Measurements from ENCODE around the gene RAB5B.

The RAB5B gene

GRCh38 chr12:56021889-56022497, 48.1 kb downstream of the RAB5B start:
- Histone ChIP-seq H3K27ac (ENCODE audit: low read depth, low read length) (no peak overlapping the region), H3K9me3 (ENCODE audit: insufficient read depth, low read depth, low read length) (no peaks in the 10 kb centered on the region), H3K4me1 (ENCODE audit: insufficient read depth, low read length) (peaks cover 26% of the 10 kb centered on the region), H3K27me3 (ENCODE audit: insufficient read depth, low read length) (no peaks in the 10 kb centered on the region), H3K9ac (ENCODE audit: low read depth, low read length) (peak overlapping the region; percentile 79; the same call in 1 of the 2 replicates), H3K4me3 (ENCODE audit: low read length) (peak overlapping the region; percentile 61), H3K36me3 (ENCODE audit: insufficient read depth, low read length) (peaks cover 26% of the 10 kb centered on the region)
- 71% methylated on average over 2 of the region's 2 CpGs for WGBS

DNA sequence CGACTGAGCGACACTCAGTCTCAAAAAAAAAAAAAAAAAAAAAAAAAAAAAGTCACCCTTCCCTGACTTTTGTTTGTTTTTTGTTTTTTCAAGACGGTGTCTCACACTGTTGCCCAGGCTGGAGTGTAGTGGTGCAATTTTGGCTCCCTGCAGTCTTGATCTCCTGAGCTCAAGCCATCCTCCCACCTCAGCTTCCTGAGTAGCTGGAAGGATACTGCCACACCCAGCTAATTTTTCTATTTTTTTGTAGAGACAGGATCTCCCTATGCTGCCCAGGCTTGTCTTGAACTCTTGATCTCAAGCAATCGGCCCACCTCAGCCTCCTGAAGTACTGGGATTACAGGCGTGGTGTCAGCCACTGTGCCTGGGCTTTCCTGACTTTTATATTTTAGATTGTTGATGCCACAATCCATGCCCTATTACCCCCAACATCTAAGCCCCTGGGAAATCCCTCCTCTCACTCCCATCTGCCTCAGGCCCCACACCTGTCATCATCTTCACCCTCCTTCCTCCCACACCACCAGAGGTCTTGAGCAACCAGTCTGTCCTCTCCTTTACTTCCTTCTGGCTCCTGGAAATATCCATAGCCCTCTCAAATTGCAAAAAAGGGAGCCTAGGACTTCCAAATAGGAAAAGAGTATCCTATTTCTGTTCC, 54.8 kb downstream of the RAB5B start:
- Histone ChIP-seq H3K4me3 (ENCODE audit: low read length) (no peak overlapping the region), H3K36me3 (ENCODE audit: insufficient read depth, low read length) (peaks cover 76% of the 10 kb centered on the region), H3K27me3 (ENCODE audit: insufficient read depth, low read length) (no peaks in the 10 kb centered on the region), H3K4me1 (ENCODE audit: insufficient read depth, low read length) (no peaks in the 10 kb centered on the region), H3K9ac (ENCODE audit: low read depth, low read length) (no peak overlapping the region), H3K9me3 (ENCODE audit: insufficient read depth, low read depth, low read length) (no peaks in the 10 kb centered on the region), H3K27ac (ENCODE audit: low read depth, low read length) (no peak overlapping the region)
- WGBS, result 76% methylated on average over 5 of the region's 5 CpGs

- H3K27ac ChIP-seq (ENCODE audit: low read depth, low read length), result no peak overlapping the region
These were observed 55.3 kb downstream of the RAB5B start for GRCh38 chr12:56029166-56029519.

DNA sequence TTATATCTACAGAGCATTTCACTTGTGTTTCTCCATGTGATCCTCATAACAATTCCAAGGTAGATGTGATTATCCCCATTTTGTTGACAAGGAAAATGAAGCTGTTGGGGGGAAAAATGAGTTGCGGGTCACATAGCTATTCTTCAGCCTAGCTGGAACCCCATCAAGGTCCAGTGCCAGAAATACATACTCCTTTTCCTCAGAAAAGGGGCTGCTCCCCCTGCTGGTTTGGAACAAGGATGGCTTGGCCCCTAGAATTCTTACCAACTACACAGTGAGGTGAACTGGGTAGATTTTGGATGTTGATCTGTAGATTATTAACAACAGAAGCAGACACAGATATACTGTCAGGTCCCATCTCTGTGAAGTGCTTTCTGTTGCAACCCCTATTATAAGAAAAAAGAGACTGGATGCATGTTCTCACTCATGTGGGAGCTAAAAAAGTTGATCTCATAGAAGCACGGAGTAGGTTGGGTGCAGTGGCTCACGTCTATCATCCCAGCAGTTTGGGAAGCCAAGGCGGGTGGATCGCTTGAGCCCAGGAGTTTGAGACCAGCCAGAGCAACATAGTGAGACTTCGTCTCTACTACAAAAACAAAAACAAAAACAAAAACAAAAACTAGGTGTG, 55.9 kb downstream of the RAB5B start:
- Histone ChIP-seq H3K9ac (ENCODE audit: low read depth, low read length) (no peak overlapping the region), H3K27me3 (ENCODE audit: insufficient read depth, low read length) (no peaks in the 10 kb centered on the region), H3K4me3 (ENCODE audit: low read length) (no peak overlapping the region), H3K4me1 (ENCODE audit: insufficient read depth, low read length) (no peaks in the 10 kb centered on the region), H3K27ac (ENCODE audit: low read depth, low read length) (no peak overlapping the region), H3K9me3 (ENCODE audit: insufficient read depth, low read depth, low read length) (no peaks in the 10 kb centered on the region), H3K36me3 (ENCODE audit: insufficient read depth, low read length) (peaks cover 77% of the 10 kb centered on the region)
- 94% methylated on average over 6 of the region's 6 CpGs for WGBS

More at GRCh38 chr12:56029166-56029519, 55.3 kb downstream of the RAB5B start:
- H3K27me3 ChIP-seq (ENCODE audit: insufficient read depth, low read length), result no peaks in the 10 kb centered on the region
- peaks cover 76% of the 10 kb centered on the region for H3K36me3 ChIP-seq (ENCODE audit: insufficient read depth, low read length)
- no peaks in the 10 kb centered on the region for H3K4me1 ChIP-seq (ENCODE audit: insufficient read depth, low read length)
- no peak overlapping the region for H3K9ac ChIP-seq (ENCODE audit: low read depth, low read length)
- no peaks in the 10 kb centered on the region for H3K9me3 ChIP-seq (ENCODE audit: insufficient read depth, low read depth, low read length)
- H3K4me3 ChIP-seq (ENCODE audit: low read length), result no peak overlapping the region

DNA sequence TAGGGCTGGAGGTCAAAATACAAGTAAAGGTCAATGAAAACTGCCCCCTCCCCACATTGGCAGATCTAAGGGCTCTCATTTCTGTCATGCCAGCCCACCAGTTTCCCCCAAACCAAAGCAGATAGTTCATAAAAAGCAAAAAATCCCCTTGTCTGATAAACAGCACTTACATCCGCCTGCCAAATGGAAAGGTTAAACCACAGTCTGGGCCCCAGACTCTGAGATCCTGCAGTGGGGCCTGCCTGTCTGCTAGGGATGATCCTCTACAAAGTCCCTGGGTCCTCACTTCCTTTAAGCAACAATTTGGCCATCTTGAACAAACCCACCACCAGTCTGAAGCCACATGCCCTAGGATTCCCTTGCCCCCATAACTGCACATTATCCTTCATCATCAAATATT, 58.1 kb downstream of the RAB5B start:
- 93% methylated on average over 1 of the region's 1 CpG for WGBS
- H3K36me3 ChIP-seq (ENCODE audit: insufficient read depth, low read length), result peaks cover 72% of the 10 kb centered on the region
- no peaks in the 10 kb centered on the region for H3K9me3 ChIP-seq (ENCODE audit: insufficient read depth, low read depth, low read length)
- H3K27ac ChIP-seq (ENCODE audit: low read depth, low read length), result no peak overlapping the region
- H3K4me3 ChIP-seq (ENCODE audit: low read length), result no peak overlapping the region
- no peaks in the 10 kb centered on the region for H3K27me3 ChIP-seq (ENCODE audit: insufficient read depth, low read length)
- H3K4me1 ChIP-seq (ENCODE audit: insufficient read depth, low read length), result no peaks in the 10 kb centered on the region
- H3K9ac ChIP-seq (ENCODE audit: low read depth, low read length), result no peak overlapping the region

DNA sequence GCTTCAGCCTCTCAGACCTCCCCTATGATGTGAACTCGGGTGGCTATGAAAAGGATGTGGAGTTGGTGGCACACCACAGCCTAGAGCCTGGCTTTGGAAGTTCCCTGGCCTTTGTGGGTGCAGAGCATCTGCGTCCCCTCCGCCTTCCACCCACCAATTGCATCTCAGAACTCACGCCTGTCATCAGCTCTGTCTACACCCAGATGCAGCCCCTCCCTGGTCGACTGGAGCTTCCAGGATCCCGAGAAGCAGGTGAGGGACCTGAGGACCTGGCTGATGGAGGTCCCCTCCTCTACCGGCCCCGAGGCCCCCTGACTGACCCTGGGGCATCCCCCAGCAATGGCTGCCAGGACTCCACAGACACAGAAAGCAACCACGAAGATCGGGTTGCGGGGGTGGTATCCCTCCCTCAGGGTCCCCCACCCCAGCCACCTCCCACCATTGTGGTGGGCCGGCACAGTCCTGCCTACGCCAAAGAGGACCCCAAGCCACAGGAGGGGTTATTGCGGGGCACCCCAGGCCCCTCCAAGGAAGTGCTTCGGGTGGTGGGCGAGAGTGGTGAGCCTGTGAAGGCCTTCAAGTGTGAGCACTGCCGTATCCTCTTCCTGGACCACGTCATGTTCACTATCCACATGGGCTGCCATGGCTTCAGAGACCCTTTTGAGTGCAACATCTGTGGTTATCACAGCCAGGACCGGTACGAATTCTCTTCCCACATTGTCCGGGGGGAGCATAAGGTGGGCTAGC, 60.9 kb downstream of the RAB5B start:
- no peak overlapping the region for H3K27ac ChIP-seq (ENCODE audit: low read depth, low read length)
- no peak overlapping the region for H3K4me3 ChIP-seq (ENCODE audit: low read length)
- WGBS, result 94% methylated on average over 21 of the region's 21 CpGs
- H3K27me3 ChIP-seq (ENCODE audit: insufficient read depth, low read length), result no peaks in the 10 kb centered on the region
- peaks cover 54% of the 10 kb centered on the region for H3K36me3 ChIP-seq (ENCODE audit: insufficient read depth, low read length)
- no peak overlapping the region for H3K9ac ChIP-seq (ENCODE audit: low read depth, low read length)
- H3K9me3 ChIP-seq (ENCODE audit: insufficient read depth, low read depth, low read length), result no peaks in the 10 kb centered on the region
- H3K4me1 ChIP-seq (ENCODE audit: insufficient read depth, low read length), result 0 out of 2 replicates have a peak, but pooled peaks cover 3% of the 10 kb centered on the region

- no peaks in the 10 kb centered on the region for H3K9me3 ChIP-seq (ENCODE audit: insufficient read depth, low read depth, low read length)
- peaks cover 6% of the 10 kb centered on the region; the same call in 1 of the 2 replicates for H3K4me1 ChIP-seq (ENCODE audit: insufficient read depth, low read length)
- no peaks in the 10 kb centered on the region for H3K27me3 ChIP-seq (ENCODE audit: insufficient read depth, low read length)
- H3K9ac ChIP-seq (ENCODE audit: low read depth, low read length), result no peak overlapping the region
- no peak overlapping the region for H3K27ac ChIP-seq (ENCODE audit: low read depth, low read length)
- no peak overlapping the region for H3K4me3 ChIP-seq (ENCODE audit: low read length)
- whole genome bisulfite sequencing, result 83% methylated on average over 2 of the region's 2 CpGs
- H3K36me3 ChIP-seq (ENCODE audit: insufficient read depth, low read length), result peaks cover 43% of the 10 kb centered on the region
These were observed 63.3 kb downstream of the RAB5B start for GRCh38 chr12:56037161-56037560.

DNA sequence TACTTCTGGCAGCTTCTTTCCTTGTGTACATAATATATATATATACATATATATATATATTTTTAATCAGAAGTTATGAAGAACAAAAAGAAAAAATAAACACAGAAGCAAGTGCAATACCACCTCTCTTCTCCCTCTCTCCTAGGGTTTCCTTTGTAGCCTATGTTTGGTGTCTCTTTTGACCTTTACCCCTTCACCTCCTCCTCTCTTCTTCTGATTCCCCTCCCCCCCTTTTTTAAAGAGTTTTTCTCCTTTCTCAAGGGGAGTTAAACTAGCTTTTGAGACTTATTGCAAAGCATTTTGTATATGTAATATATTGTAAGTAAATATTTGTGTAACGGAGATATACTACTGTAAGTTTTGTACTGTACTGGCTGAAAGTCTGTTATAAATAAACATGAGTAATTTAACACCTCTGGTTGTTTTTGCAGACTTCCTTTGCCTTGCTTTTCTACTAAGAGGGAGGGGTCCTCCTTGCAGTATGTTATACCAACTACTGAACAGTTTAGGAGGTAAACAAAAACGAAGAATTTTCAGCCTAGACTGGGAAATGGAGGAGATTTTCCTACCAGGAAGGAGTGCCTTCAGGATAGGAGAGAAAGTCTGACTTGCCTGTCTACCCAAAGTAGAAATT, 64.3 kb downstream of the RAB5B start:
- H3K9me3 ChIP-seq (ENCODE audit: insufficient read depth, low read depth, low read length), result no peaks in the 10 kb centered on the region
- peaks cover 6% of the 10 kb centered on the region; the same call in 1 of the 2 replicates for H3K4me1 ChIP-seq (ENCODE audit: insufficient read depth, low read length)
- no peaks in the 10 kb centered on the region for H3K27me3 ChIP-seq (ENCODE audit: insufficient read depth, low read length)
- peaks cover 41% of the 10 kb centered on the region for H3K36me3 ChIP-seq (ENCODE audit: insufficient read depth, low read length)
- no peak overlapping the region for H3K4me3 ChIP-seq (ENCODE audit: low read length)
- H3K27ac ChIP-seq (ENCODE audit: low read depth, low read length), result no peak overlapping the region
- 79% methylated on average over 2 of the region's 2 CpGs for WGBS
- H3K9ac ChIP-seq (ENCODE audit: low read depth, low read length), result 0 out of 2 replicates have a peak overlapping the region, but pooled peaks have one; percentile 17

DNA sequence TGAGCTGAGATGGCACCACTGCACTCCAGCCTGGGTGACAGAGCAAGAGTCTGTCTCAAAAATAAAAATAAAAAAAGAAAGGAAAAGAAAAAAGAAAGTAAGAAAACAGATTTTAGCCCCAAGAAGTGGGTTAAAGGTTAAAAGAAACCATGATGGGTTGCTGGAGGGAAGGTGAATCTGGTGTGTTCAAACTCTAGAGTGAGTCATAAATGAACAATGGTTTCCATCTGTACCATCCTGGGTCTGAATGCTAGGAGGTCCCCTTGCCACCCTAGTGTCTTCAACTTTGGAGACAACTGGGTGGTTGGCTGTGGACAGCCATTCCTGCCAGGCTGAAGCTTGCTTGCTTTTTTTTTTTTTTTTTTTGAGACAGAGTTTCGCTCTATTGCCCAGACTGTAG, 66.3 kb downstream of the RAB5B start:
- 95% methylated on average over 1 of the region's 1 CpG for WGBS

GRCh38 chr12:56040963-56041551, 67.2 kb downstream of the RAB5B start:
- 56% methylated on average over 11 of the region's 14 CpGs for WGBS
- Histone ChIP-seq H3K9ac (ENCODE audit: low read depth, low read length) (peak overlapping the region; percentile 33; the same call in 1 of the 2 replicates), H3K27ac (ENCODE audit: low read depth, low read length) (peak overlapping the region; percentile 79; the same call in 1 of the 2 replicates), H3K4me1 (ENCODE audit: insufficient read depth, low read length) (peaks cover 6% of the 10 kb centered on the region; the same call in 1 of the 2 replicates), H3K27me3 (ENCODE audit: insufficient read depth, low read length) (no peaks in the 10 kb centered on the region), H3K9me3 (ENCODE audit: insufficient read depth, low read depth, low read length) (no peaks in the 10 kb centered on the region), H3K4me3 (ENCODE audit: low read length) (peak overlapping the region; percentile 49), H3K36me3 (ENCODE audit: insufficient read depth, low read length) (peaks cover 44% of the 10 kb centered on the region)

More for the DNA sequence above, 66.3 kb downstream of the RAB5B start:
- H3K27ac ChIP-seq (ENCODE audit: low read depth, low read length), result no peak overlapping the region
- H3K27me3 ChIP-seq (ENCODE audit: insufficient read depth, low read length), result no peaks in the 10 kb centered on the region
- H3K9ac ChIP-seq (ENCODE audit: low read depth, low read length), result no peak overlapping the region
- peaks cover 45% of the 10 kb centered on the region for H3K36me3 ChIP-seq (ENCODE audit: insufficient read depth, low read length)
- peaks cover 6% of the 10 kb centered on the region; the same call in 1 of the 2 replicates for H3K4me1 ChIP-seq (ENCODE audit: insufficient read depth, low read length)
- no peak overlapping the region for H3K4me3 ChIP-seq (ENCODE audit: low read length)
- no peaks in the 10 kb centered on the region for H3K9me3 ChIP-seq (ENCODE audit: insufficient read depth, low read depth, low read length)

Measured in HUES64 (cell line).